GM12878 (cell line): ENCODE data around the gene TXLNA. TPM values are rescaled to one million over a fixed set of nuclear protein-coding genes. Genes with fewer than 3 reads are reported as not detected.

Experiments
- CREB1 ChIP-seq: IDR thresholded peaks from 2 replicates; pipeline ENCODE4 v1.6.1; 2012; ENCODE audit warnings: low read depth, mild to moderate bottlenecking, inconsistent platforms
- IRF3 ChIP-seq: fragments of 450-650 bp; IDR thresholded peaks from 2 replicates; pipeline ENCODE4 v1.6.1; 2014; ENCODE audit warnings: mild to moderate bottlenecking
- JUNB ChIP-seq: IDR thresholded peaks from 2 replicates; pipeline ENCODE4 v1.6.1; 2016; ENCODE audit warnings: antibody characterized with exemption, mild to moderate bottlenecking
- JUND ChIP-seq: IDR thresholded peaks from 2 replicates; pipeline ENCODE4 v1.6.1; 2012; ENCODE audit warnings: low read depth, mild to moderate bottlenecking, low read length, improper control_type of control experiment, moderate library complexity
- KLF5 ChIP-seq: fragments of 450-650 bp; IDR thresholded peaks from 2 replicates; pipeline ENCODE4 v1.6.1; 2014; ENCODE audit warnings: mild to moderate bottlenecking; ENCODE audit not compliant: partially characterized antibody
- NBN ChIP-seq: fragments of 450-650 bp; IDR thresholded peaks from 2 replicates; pipeline ENCODE4 v1.6.1; 2016
- NFIC ChIP-seq: IDR thresholded peaks from 2 replicates; pipeline ENCODE4 v1.6.1; 2012; ENCODE audit warnings: low read depth, mild to moderate bottlenecking, inconsistent platforms, low read length, moderate library complexity
- NKRF ChIP-seq: fragments of 450-650 bp; conservative IDR thresholded peaks from 2 replicates; pipeline ENCODE4 v1.6.1; 2017; ENCODE audit warnings: mild to moderate bottlenecking, moderate library complexity
- PML ChIP-seq: IDR thresholded peaks from 2 replicates; pipeline ENCODE4 v1.6.1; 2012; ENCODE audit warnings: low read length, inconsistent platforms
- SKIL ChIP-seq: fragments of 450-650 bp; IDR thresholded peaks from 2 replicates; pipeline ENCODE4 v1.6.1; 2017; ENCODE audit warnings: mild to moderate bottlenecking, low read depth, inconsistent platforms; ENCODE audit not compliant: poor library complexity, severe bottlenecking
- SMARCA5 ChIP-seq: fragments of 450-650 bp; IDR thresholded peaks from 2 replicates; pipeline ENCODE4 v1.6.1; 2017; ENCODE audit warnings: mild to moderate bottlenecking
- SREBF2 ChIP-seq: IDR thresholded peaks from 2 replicates; pipeline ENCODE4 v1.6.1; 2012; ENCODE audit warnings: mild to moderate bottlenecking, low read length
- TAF1 ChIP-seq: IDR thresholded peaks from 2 replicates; pipeline ENCODE4 v1.6.1; 2011; ENCODE audit warnings: mild to moderate bottlenecking, low read depth, low read length, borderline replicate concordance
- ZNF592 ChIP-seq: fragments of 450-650 bp; IDR thresholded peaks from 2 replicates; pipeline ENCODE4 v1.6.1; 2017; ENCODE audit warnings: mild to moderate bottlenecking, moderate library complexity
- polyA plus RNA-seq, 11 experiments: library from polyadenylated mRNA; depleted of rRNA in 4 of 11; unstranded in 6 of 11; stranded (reverse) in 5 of 11; fragments of >200 nt; fragmentation: Nextera tagmentation in 4 of 11; fragmentation: Illumina TruSeq in 1 of 11; extraction: Ambion mirVana in 4 of 11; extraction: Trizol in 1 of 11; gene quantifications; 1 replicate in 1 of 11; 2 replicates in 10 of 11; pipeline versions ENCODE4 v1.2.1 to v1.2.3, GENCODE V29; 2011 to 2016; ENCODE audit warnings: inconsistent platforms in 2 of 11, missing spikeins in 2 of 11, low read depth in 1 of 11
- total RNA-seq, 4 experiments: library from RNA; depleted of rRNA in 3 of 4; stranded (reverse); fragments of >200 nt in 3 of 4; fragmentation: Illumina TruSeq in 1 of 4; extraction: Trizol in 1 of 4; gene quantifications; 2 replicates each; pipeline versions ENCODE4 v1.2.1 to v1.2.3, GENCODE V29; 2013 to 2021

The TXLNA gene
- total and polyA plus RNA-seq, 10 of the 15 experiments (the other 5 are each of a cell fraction or from before 2014, with no cell fraction given) = 7.2 to 93.7 (median 47.9) TPM

- TF ChIP-seq SKIL (peak; percentile 47), ZNF592 (no peak), JUNB (no peak), PML (peak; percentile 38; the same call in 1 of the 2 replicates), TAF1 (no peak), SMARCA5 (no peak), NKRF (peak; percentile 58; the same call in 1 of the 2 replicates), SREBF2 (no peak), JUND (no peak), NBN (0 out of 2 replicates have a peak, but pooled peaks have one; percentile 26), KLF5 (no peak), IRF3 (no peak), CREB1 (peak; percentile 63; the same call in 1 of the 2 replicates), NFIC (peak; percentile 70; the same call in 1 of the 2 replicates)
These were observed 21.8 kb downstream of the TXLNA start (continued) for GRCh38 chr1:32201011-32201855.
